GM19455 (cell line): ENCODE results near the gene PNPO.

Experiments
- ATAC-seq: cut with Tn5 transposase; IDR thresholded peaks from one replicate; pipeline ENCODE4 v1.9.1; 2021; ENCODE audit not compliant: unreplicated experiment

PNPO gene

GRCh38 chr17:47994724-47995123 is 53.4 kb downstream of the PNPO start:
- no peak for ATAC-seq

- no peak for ATAC-seq
These were observed 54.0 kb downstream of the PNPO start for GRCh38 chr17:47995241-47995935.

GRCh38 chr17:47996201-47996600 is 54.8 kb downstream of the PNPO start:
- ATAC-seq = no peak

GRCh38 chr17:47997586-47997985 is 56.2 kb downstream of the PNPO start:
- no peak for ATAC-seq

- ATAC-seq = no peak
These were observed 56.7 kb downstream of the PNPO start for GRCh38 chr17:47998044-47998443.
